Endothelial cell of umbilical vein (primary cell): ENCODE data around the gene CDC5L. TPM values are rescaled to one million over a fixed set of nuclear protein-coding genes. Genes with fewer than 3 reads are reported as not detected.

Experiments used
- BruUV-seq: library from RNA; stranded (reverse); fragments of 400-500 nt; replicated peaks from 2 replicates; lab custom pipeline; 2021; lab: Mats Ljungman, UMichigan
- CTCF ChIA-PET: fragments of 300-600, 350-600 bp; sonication (Branson Sonifier 250); formaldehyde crosslinking; loops from one replicate; lab custom pipeline; 2021; ENCODE audit warnings: antibody characterized with exemption, inconsistent platforms; lab: Charles Lee
- POLR2A ChIA-PET: fragments of 300-600, 350-600 bp; sonication (Branson Sonifier 250); formaldehyde crosslinking; loops from one replicate; lab custom pipeline; 2021; ENCODE audit warnings: antibody characterized with exemption, inconsistent platforms; lab: Charles Lee
- DNase-seq: peaks from one replicate; pipeline ENCODE4 v3.0.0-alpha.2; 2011; ENCODE audit warnings: low read depth, low spot score
- FAIRE-seq: peaks from 2 replicates; lab custom pipeline; 2011; peaks lifted over from hg19 to GRCh38; lab: Jason Lieb, UNC
- H2AFZ ChIP-seq: 2 replicates; pipeline ENCODE4 v1.6.0; 2012; ENCODE audit warnings: low read depth, low read length, control low read depth, inconsistent platforms
- H3K27ac ChIP-seq: 2 replicates; pipeline ENCODE4 v1.5.1; 2011; ENCODE audit warnings: low read depth, mild to moderate bottlenecking, control low read depth, low read length, moderate library complexity; ENCODE audit not compliant: insufficient read depth
- H3K27me3 ChIP-seq, 2 experiments: 2 replicates each; pipeline versions ENCODE4 v1.6.0 to v1.6.1; 2011; ENCODE audit warnings: low read length in 2 of 2, mixed read lengths in 1 of 2; ENCODE audit not compliant: control insufficient read depth in 2 of 2, insufficient read depth in 2 of 2
- H3K36me3 ChIP-seq, 2 experiments: 2 replicates in 1 of 2; 3 replicates in 1 of 2; pipeline ENCODE4 v1.5.1; 2011; ENCODE audit warnings: low read length in 2 of 2, mild to moderate bottlenecking in 1 of 2, moderate library complexity in 1 of 2; ENCODE audit not compliant: control insufficient read depth in 2 of 2, insufficient read depth in 2 of 2; ENCODE audit errors: extremely low read depth in 1 of 2
- H3K4me1 ChIP-seq: 3 replicates; pipeline ENCODE4 v1.5.1; 2011; ENCODE audit warnings: mild to moderate bottlenecking, low read length; ENCODE audit not compliant: control insufficient read depth, insufficient read depth; ENCODE audit errors: extremely low read depth
- H3K4me2 ChIP-seq: 2 replicates; pipeline ENCODE4 v1.6.1; 2011; ENCODE audit warnings: low read length, control low read depth, mixed read lengths; ENCODE audit not compliant: insufficient read depth
- H3K4me3 ChIP-seq, 3 experiments: fragments of 200-600 bp in 1 of 3; sonication (generic), shearing (Covaris generic) in 1 of 3; replicated peaks in 1 of 3; 2 replicates each; pipeline ENCODE4 v1.5.1; 2011 to 2016; ENCODE audit warnings: control low read depth in 3 of 3, low read length in 3 of 3, mild to moderate bottlenecking in 2 of 3, inconsistent platforms in 1 of 3, low read depth in 1 of 3, moderate library complexity in 1 of 3; ENCODE audit not compliant: insufficient read depth in 1 of 3
- H3K79me2 ChIP-seq: 2 replicates; pipeline ENCODE4 v1.6.0; 2012; ENCODE audit warnings: low read length, inconsistent platforms; ENCODE audit not compliant: control insufficient read depth, insufficient read depth
- H3K9ac ChIP-seq: replicated peaks from 2 replicates; pipeline ENCODE3; 2011; ENCODE audit warnings: low read length, control low read depth; ENCODE audit not compliant: insufficient read depth; ENCODE audit errors: extremely low read depth
- H3K9me1 ChIP-seq: replicated peaks from 3 replicates; pipeline ENCODE4 v1.6.0; 2011; ENCODE audit warnings: mild to moderate bottlenecking, low read length; ENCODE audit not compliant: control insufficient read depth, insufficient read depth; ENCODE audit errors: extremely low read depth
- H3K9me3 ChIP-seq: replicated peaks from 2 replicates; pipeline ENCODE4 v1.5.1; 2012; ENCODE audit warnings: low read length, inconsistent platforms; ENCODE audit not compliant: control insufficient read depth, insufficient read depth
- H4K20me1 ChIP-seq: replicated peaks from 2 replicates; pipeline ENCODE3; 2011; ENCODE audit warnings: mild to moderate bottlenecking, low read length; ENCODE audit not compliant: control insufficient read depth, insufficient read depth; ENCODE audit errors: extremely low read depth
- EZH2 ChIP-seq: IDR thresholded peaks from 2 replicates; pipeline ENCODE4 v1.6.1; 2012; ENCODE audit warnings: borderline replicate concordance, low read depth, mild to moderate bottlenecking, moderate library complexity, low read length, inconsistent platforms; ENCODE audit not compliant: severe bottlenecking
- FOS ChIP-seq: IDR thresholded peaks from 2 replicates; pipeline ENCODE4 v1.6.1; 2011; ENCODE audit warnings: mild to moderate bottlenecking, low read length, moderate library complexity, borderline replicate concordance; ENCODE audit not compliant: insufficient read depth
- GATA2 ChIP-seq: IDR thresholded peaks from 2 replicates; pipeline ENCODE4 v1.7.0; 2011; ENCODE audit warnings: low read depth, mild to moderate bottlenecking, moderate library complexity, mixed read lengths, low read length; ENCODE audit not compliant: insufficient read length, insufficient read depth
- JUN ChIP-seq: IDR thresholded peaks from 2 replicates; pipeline ENCODE4 v1.6.1; 2011; ENCODE audit warnings: borderline replicate concordance, low read depth; ENCODE audit not compliant: insufficient read length, insufficient read depth
- MAX ChIP-seq: IDR thresholded peaks from 2 replicates; pipeline ENCODE4 v1.6.1; 2011; ENCODE audit not compliant: insufficient read depth, insufficient read length
- MYC ChIP-seq: IDR thresholded peaks from one replicate; pipeline ENCODE4 v1.6.1; 2011; ENCODE audit warnings: mild to moderate bottlenecking, low read depth, low read length
- POLR2A ChIP-seq: IDR thresholded peaks from 2 replicates; pipeline ENCODE4 v1.6.1; 2012; ENCODE audit warnings: low read depth, mild to moderate bottlenecking, control low read depth, low read length
- POLR2AphosphoS5 ChIP-seq: IDR thresholded peaks from 2 replicates; pipeline ENCODE4 v1.6.1; 2012; ENCODE audit warnings: low read depth, mild to moderate bottlenecking, control low read depth, low read length, moderate library complexity; ENCODE audit not compliant: insufficient read depth
- dilution Hi-C: fragments of 300-500 bp; cut with MboI; formaldehyde crosslinking; loops from one replicate; pipeline ENCODE4 v1.15.0; 2019; ENCODE audit warnings: low sequenced_read_pairs; ENCODE audit not compliant: extremely low pct_ligation_motif_present
- intact Hi-C: fragments of 100-400 bp; cut with micrococcal nuclease; formaldehyde crosslinking; loops from one replicate; pipeline ENCODE4 v1.10.0; 2022
- polyA plus RNA-seq, 4 experiments: library from polyadenylated mRNA; depleted of rRNA in 3 of 4; stranded (reverse) in 3 of 4; unstranded in 1 of 4; fragments of >200 nt; gene quantifications; 2 replicates each; pipeline versions ENCODE4 v1.2.1 to v1.2.3, GENCODE V29; 2011 to 2012; ENCODE audit warnings: missing spikeins in 1 of 4
- total RNA-seq: library from RNA; stranded (reverse); gene quantifications from 2 replicates; pipeline ENCODE4 v1.2.3, GENCODE V29; 2021
- TF ChIP-seq, protein P1 (sequence below), 2 donors: IDR thresholded peaks; 1 replicate in 1 of 2; 2 replicates in 1 of 2; pipeline ENCODE4 v1.5.1; 2011; ENCODE audit warnings: low read length in 2 of 2, mild to moderate bottlenecking in 2 of 2, moderate library complexity in 2 of 2, control low read depth in 1 of 2, inconsistent platforms in 1 of 2, low read depth in 1 of 2; ENCODE audit not compliant: insufficient read depth in 1 of 2; ENCODE audit errors: extremely low read depth in 1 of 2

CDC5L gene
- total and polyA plus RNA-seq, 2 donors (not counting 3 experiments of a cell fraction or from before 2014, with no cell fraction given): 6.9 to 24.6 TPM

DNA sequence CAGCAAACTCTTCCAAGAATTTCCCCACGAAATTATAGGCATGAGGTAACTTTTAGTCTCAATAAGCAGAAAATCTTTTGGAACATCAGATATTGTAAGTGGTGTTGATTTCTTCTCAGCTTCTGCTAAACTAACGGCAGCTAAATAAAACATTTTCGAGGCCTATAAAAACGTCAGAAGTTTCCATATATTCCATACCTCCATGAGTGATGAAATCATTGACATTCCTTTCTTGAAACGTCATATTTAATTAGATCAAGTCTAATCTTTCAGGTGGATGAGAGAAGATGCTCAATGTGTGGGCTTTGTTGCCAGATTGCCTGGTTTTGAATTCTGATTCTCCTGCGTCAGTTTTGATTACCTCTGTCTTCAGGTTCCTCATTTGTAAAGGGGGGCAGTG lies 81.3 kb downstream of the CDC5L start:
- Histone ChIP-seq H3K9me1 (no peaks in the 10 kb centered on the region), H3K36me3 (no peaks in the 10 kb centered on the region), H3K4me2 (no peak overlapping the region), H3K9me3 (no peaks in the 10 kb centered on the region), H4K20me1 (no peaks in the 10 kb centered on the region), H3K27ac (no peak overlapping the region), H3K9ac (no peak overlapping the region), H3K27me3 (peaks cover 0 to 6% of the 10 kb centered on the region in 2 experiments), H3K4me3 (no peak overlapping the region), H2AFZ (no peak overlapping the region), H3K4me1 (no peaks in the 10 kb centered on the region), H3K79me2 (no peaks in the 10 kb centered on the region)
- TF ChIP-seq GATA2 (no peak), POLR2AphosphoS5 (no peak), JUN (no peak), FOS (no peak), MAX (no peak), POLR2A (no peak), EZH2 (no peak), MYC (no peak)
- TF ChIP-seq, protein P1, sequence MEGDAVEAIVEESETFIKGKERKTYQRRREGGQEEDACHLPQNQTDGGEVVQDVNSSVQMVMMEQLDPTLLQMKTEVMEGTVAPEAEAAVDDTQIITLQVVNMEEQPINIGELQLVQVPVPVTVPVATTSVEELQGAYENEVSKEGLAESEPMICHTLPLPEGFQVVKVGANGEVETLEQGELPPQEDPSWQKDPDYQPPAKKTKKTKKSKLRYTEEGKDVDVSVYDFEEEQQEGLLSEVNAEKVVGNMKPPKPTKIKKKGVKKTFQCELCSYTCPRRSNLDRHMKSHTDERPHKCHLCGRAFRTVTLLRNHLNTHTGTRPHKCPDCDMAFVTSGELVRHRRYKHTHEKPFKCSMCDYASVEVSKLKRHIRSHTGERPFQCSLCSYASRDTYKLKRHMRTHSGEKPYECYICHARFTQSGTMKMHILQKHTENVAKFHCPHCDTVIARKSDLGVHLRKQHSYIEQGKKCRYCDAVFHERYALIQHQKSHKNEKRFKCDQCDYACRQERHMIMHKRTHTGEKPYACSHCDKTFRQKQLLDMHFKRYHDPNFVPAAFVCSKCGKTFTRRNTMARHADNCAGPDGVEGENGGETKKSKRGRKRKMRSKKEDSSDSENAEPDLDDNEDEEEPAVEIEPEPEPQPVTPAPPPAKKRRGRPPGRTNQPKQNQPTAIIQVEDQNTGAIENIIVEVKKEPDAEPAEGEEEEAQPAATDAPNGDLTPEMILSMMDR (IDR thresholded peaks at IDR 0.05; ENCODE audit: extremely low read depth in 1 of 2, insufficient read depth in 1 of 2, low read depth in 1 of 2, low read length in 2 of 2): no peak
- intact Hi-C loops: no loop called here
- no peak for DNase-seq
- CTCF ChIA-PET: interaction anchor here (0.8 to 2.0 kb wide), 11 partner anchors 8 to 1462 kb away, joined by 3 to 21 read pairs (median 4); no protein-coding TSS in a partner anchor
- FAIRE-seq: no peak
- dilution Hi-C loops: no loop called here
- no TSS peak for BruUV-seq
- POLR2A ChIA-PET: no interaction called here
